Mononuclear cell (primary cell): ENCODE results near the gene MGRN1. TPM values are rescaled to one million over a fixed set of nuclear protein-coding genes. Genes with fewer than 3 reads are reported as not detected.

Source experiments
- H3K27me3 ChIP-seq: 2 replicates; pipeline ENCODE4 v1.6.0; 2011; ENCODE audit warnings: low read length, control low read depth; ENCODE audit not compliant: insufficient read depth
- H3K4me1 ChIP-seq: 2 replicates; pipeline ENCODE4 v1.5.1; 2011; ENCODE audit warnings: mild to moderate bottlenecking, low read length, control low read depth; ENCODE audit not compliant: insufficient read depth
- H3K4me3 ChIP-seq: 2 replicates; pipeline ENCODE4 v1.5.1; 2011; ENCODE audit warnings: mild to moderate bottlenecking, low read length, moderate library complexity
- H3K9me3 ChIP-seq: 2 replicates; pipeline ENCODE4 v1.5.1; 2011; ENCODE audit warnings: low read depth, mild to moderate bottlenecking, control low read depth, low read length
- total RNA-seq: library from RNA; depleted of rRNA; stranded (reverse); fragments of >200 nt; gene quantifications from one replicate; pipeline ENCODE4 v1.2.3, GENCODE V29; 2012

Gene MGRN1
- 40.8 TPM for total RNA-seq

GRCh38 chr16:4624015-4624826 is at the start of gene MGRN1:
MGRN1 (plus strand) TSS chr16:4624826; CDS start chr16:4624961, 135 bp downstream.
- Histone ChIP-seq H3K4me3 (peak within 1 kb of the TSS; percentile 88), H3K4me1 (peaks cover 43% of the 10 kb centered on the region), H3K27me3 (no peaks in the 10 kb centered on the region), H3K9me3 (no peaks in the 10 kb centered on the region)

- no peaks in the 10 kb centered on the region for H3K9me3 ChIP-seq
- H3K4me3 ChIP-seq: no peak overlapping the region
- H3K4me1 ChIP-seq: no peaks in the 10 kb centered on the region
- H3K27me3 ChIP-seq: no peaks in the 10 kb centered on the region
Measured at GRCh38 chr16:4574919-4575705, 49.5 kb upstream of the MGRN1 start.

- Histone ChIP-seq H3K9me3 (no peaks in the 10 kb centered on the region), H3K4me1 (no peaks in the 10 kb centered on the region), H3K4me3 (no peak overlapping the region), H3K27me3 (no peaks in the 10 kb centered on the region)
Measured at GRCh38 chr16:4576008-4576407, 48.6 kb upstream of the MGRN1 start.

- no peaks in the 10 kb centered on the region for H3K4me1 ChIP-seq
- no peaks in the 10 kb centered on the region for H3K9me3 ChIP-seq
- H3K4me3 ChIP-seq: no peak overlapping the region
- H3K27me3 ChIP-seq: no peaks in the 10 kb centered on the region
Measured at GRCh38 chr16:4578961-4579530, 45.6 kb upstream of the MGRN1 start.

- H3K4me3 ChIP-seq: no peak overlapping the region
- no peaks in the 10 kb centered on the region for H3K4me1 ChIP-seq
- H3K9me3 ChIP-seq: no peaks in the 10 kb centered on the region
- no peaks in the 10 kb centered on the region for H3K27me3 ChIP-seq
Measured at GRCh38 chr16:4580250-4580649, 44.4 kb upstream of the MGRN1 start.

GRCh38 chr16:4583906-4584305 is 40.7 kb upstream of the MGRN1 start:
- H3K4me3 ChIP-seq: no peak overlapping the region
- H3K27me3 ChIP-seq: no peaks in the 10 kb centered on the region
- no peaks in the 10 kb centered on the region for H3K9me3 ChIP-seq
- H3K4me1 ChIP-seq: no peaks in the 10 kb centered on the region

- Histone ChIP-seq H3K9me3 (no peaks in the 10 kb centered on the region), H3K4me3 (no peak overlapping the region), H3K4me1 (no peaks in the 10 kb centered on the region), H3K27me3 (no peaks in the 10 kb centered on the region)
Measured at GRCh38 chr16:4586291-4586690, 38.3 kb upstream of the MGRN1 start.

- Histone ChIP-seq H3K4me1 (no peaks in the 10 kb centered on the region), H3K4me3 (no peak overlapping the region), H3K27me3 (no peaks in the 10 kb centered on the region), H3K9me3 (no peaks in the 10 kb centered on the region)
Measured at GRCh38 chr16:4588386-4588785, 36.2 kb upstream of the MGRN1 start.

GRCh38 chr16:4588961-4589360 is 35.7 kb upstream of the MGRN1 start:
- Histone ChIP-seq H3K4me3 (no peak overlapping the region), H3K27me3 (no peaks in the 10 kb centered on the region), H3K4me1 (no peaks in the 10 kb centered on the region), H3K9me3 (no peaks in the 10 kb centered on the region)

GRCh38 chr16:4591191-4591590 is 33.4 kb upstream of the MGRN1 start:
- Histone ChIP-seq H3K9me3 (no peaks in the 10 kb centered on the region), H3K4me1 (no peaks in the 10 kb centered on the region), H3K4me3 (no peak overlapping the region), H3K27me3 (no peaks in the 10 kb centered on the region)

GRCh38 chr16:4591706-4592470 is 32.7 kb upstream of the MGRN1 start:
- no peak overlapping the region for H3K4me3 ChIP-seq
- no peaks in the 10 kb centered on the region for H3K9me3 ChIP-seq
- no peaks in the 10 kb centered on the region for H3K27me3 ChIP-seq
- H3K4me1 ChIP-seq: no peaks in the 10 kb centered on the region

- no peaks in the 10 kb centered on the region for H3K4me1 ChIP-seq
- no peak overlapping the region for H3K4me3 ChIP-seq
- no peaks in the 10 kb centered on the region for H3K27me3 ChIP-seq
- no peaks in the 10 kb centered on the region for H3K9me3 ChIP-seq
Measured at GRCh38 chr16:4593086-4593485, 31.5 kb upstream of the MGRN1 start.

- no peaks in the 10 kb centered on the region for H3K27me3 ChIP-seq
- H3K4me1 ChIP-seq: no peaks in the 10 kb centered on the region
- H3K4me3 ChIP-seq: no peak overlapping the region
- H3K9me3 ChIP-seq: no peaks in the 10 kb centered on the region
Measured at GRCh38 chr16:4594433-4595410, 29.9 kb upstream of the MGRN1 start.

- Histone ChIP-seq H3K4me3 (no peak overlapping the region), H3K9me3 (no peaks in the 10 kb centered on the region), H3K4me1 (no peaks in the 10 kb centered on the region), H3K27me3 (no peaks in the 10 kb centered on the region)
Measured at GRCh38 chr16:4597174-4597573, 27.5 kb upstream of the MGRN1 start.
